ENCODE measurements around the gene AEN. TPM values are rescaled to one million over a fixed set of nuclear protein-coding genes. Genes with fewer than 3 reads are reported as not detected.

The AEN gene
- total and polyA plus RNA-seq, 2 donors (not counting 3 experiments of a cell fraction or from before 2014, with no cell fraction given): 34.2 to 35.6 TPM

GRCh38 chr15:88617031-88617722, 4.0 kb upstream of the AEN start:
- Histone ChIP-seq H4K20me1 (replicated peaks; ENCODE audit: control insufficient read depth, extremely low read depth, insufficient read depth, low read length) (no peaks in the 10 kb centered on the region), H2AFZ (ENCODE audit: low read depth, low read length) (no peak overlapping the region), H3K79me2 (ENCODE audit: control insufficient read depth, insufficient read depth, low read length) (peaks cover 10% of the 10 kb centered on the region), H3K27ac (ENCODE audit: insufficient read depth, low read depth, low read length) (no peak overlapping the region), H3K27me3 (ENCODE audit: control insufficient read depth in 2 of 2, insufficient read depth in 2 of 2, low read length in 2 of 2) (no peaks in the 10 kb centered on the region), H3K9me1 (replicated peaks; ENCODE audit: control insufficient read depth, extremely low read depth, insufficient read depth, low read length) (no peaks in the 10 kb centered on the region), H3K9ac (replicated peaks; ENCODE audit: extremely low read depth, insufficient read depth, low read length) (no peak overlapping the region), H3K4me1 (ENCODE audit: control insufficient read depth, extremely low read depth, insufficient read depth, low read length) (peaks cover 8% of the 10 kb centered on the region), H3K4me3 (replicated peaks in 1 of 3; ENCODE audit: insufficient read depth in 1 of 3, low read depth in 1 of 3, low read length in 3 of 3) (no peak overlapping the region), H3K9me3 (replicated peaks; ENCODE audit: control insufficient read depth, insufficient read depth, low read length) (no peaks in the 10 kb centered on the region), H3K36me3 (ENCODE audit: control insufficient read depth in 2 of 2, extremely low read depth in 1 of 2, insufficient read depth in 2 of 2, low read length in 2 of 2) (no peaks in the 10 kb centered on the region), H3K4me2 (ENCODE audit: insufficient read depth, low read length) (no peak overlapping the region)
- intact Hi-C loops (cut with micrococcal nuclease): no loop called here
- no peak for TF ChIP-seq GATA2 (IDR thresholded peaks at IDR 0.05; ENCODE audit: insufficient read depth, insufficient read length, low read depth, low read length)
- no peak for TF ChIP-seq FOS (IDR thresholded peaks at IDR 0.05; ENCODE audit: borderline replicate concordance, insufficient read depth, low read length)
- TF ChIP-seq MYC (IDR thresholded peaks at IDR 0.05; ENCODE audit: low read depth, low read length): no peak
- TF ChIP-seq MAX (IDR thresholded peaks at IDR 0.05; ENCODE audit: insufficient read depth, insufficient read length): no peak
- no peak for TF ChIP-seq EZH2 (IDR thresholded peaks at IDR 0.05; ENCODE audit: borderline replicate concordance, low read depth, low read length, severe bottlenecking)
- no peak for TF ChIP-seq POLR2AphosphoS5 (IDR thresholded peaks at IDR 0.05; ENCODE audit: insufficient read depth, low read depth, low read length)
- no peak for TF ChIP-seq CTCF (IDR thresholded peaks at IDR 0.05; ENCODE audit: extremely low read depth in 1 of 2, insufficient read depth in 1 of 2, low read depth in 1 of 2, low read length in 2 of 2)
- no peak for TF ChIP-seq POLR2A (IDR thresholded peaks at IDR 0.05; ENCODE audit: low read depth, low read length)
- no peak for TF ChIP-seq JUN (IDR thresholded peaks at IDR 0.05; ENCODE audit: borderline replicate concordance, insufficient read depth, insufficient read length, low read depth)
- POLR2A ChIA-PET: no interaction called here
- no TSS peak for BruUV-seq (replicated peaks)
- no peak for FAIRE-seq
- CTCF ChIA-PET: no interaction called here
- dilution Hi-C loops (cut with MboI; ENCODE audit: extremely low pct_ligation_motif_present, low sequenced_read_pairs): no loop called here
- DNase-seq (ENCODE audit: low read depth, low spot score): no peak
